HUES64 (cell line): ENCODE results near the gene TMED1.
A peak's percentile ranks its signal among the peaks of the same experiment; 100 is the strongest.
"Not testable (repeated sequence)": the region's sequence is repeated elsewhere in the genome, so short reads cannot be mapped to it uniquely, and the experiment has no call there.

Source experiments
- H3K27ac ChIP-seq: 2 replicates; pipeline ENCODE4 v1.7.0; 2013; ENCODE audit warnings: low read depth, low read length, inconsistent platforms
- H3K27me3 ChIP-seq: 2 replicates; pipeline ENCODE4 v1.6.1; 2013; ENCODE audit warnings: mild to moderate bottlenecking, low read length; ENCODE audit not compliant: insufficient read depth
- H3K36me3 ChIP-seq: 2 replicates; pipeline ENCODE4 v1.6.1; 2013; ENCODE audit warnings: mild to moderate bottlenecking, low read length; ENCODE audit not compliant: insufficient read depth
- H3K4me1 ChIP-seq: 2 replicates; pipeline ENCODE4 v1.6.1; 2013; ENCODE audit warnings: mild to moderate bottlenecking, low read length, moderate library complexity; ENCODE audit not compliant: insufficient read depth
- H3K4me3 ChIP-seq: 2 replicates; pipeline ENCODE4 v1.5.1; 2013; ENCODE audit warnings: mild to moderate bottlenecking, low read length, moderate library complexity
- H3K9ac ChIP-seq: 2 replicates; pipeline ENCODE4 v1.6.1; 2013; ENCODE audit warnings: mild to moderate bottlenecking, low read depth, low read length
- H3K9me3 ChIP-seq: 2 replicates; pipeline ENCODE4 v1.6.1; 2013; ENCODE audit warnings: low read depth, low read length; ENCODE audit not compliant: insufficient read depth
- WGBS: fragments of 150-250, 120-280 bp; methylation state at CpG from one replicate; pipeline ENCODE4 v1.1.7; 2013; ENCODE audit warnings: missing lambda C conversion rate; 5-methylcytosine and 5-hydroxymethylcytosine counted together

TMED1 gene

GRCh38 chr19:10839114-10840050 is 3.4 kb upstream of the TMED1 start:
- Histone ChIP-seq H3K4me3 (no peak overlapping the region), H3K27me3 (no peaks in the 10 kb centered on the region), H3K9ac (no peak overlapping the region), H3K27ac (no peak overlapping the region), H3K36me3 (no peaks in the 10 kb centered on the region), H3K4me1 (no peaks in the 10 kb centered on the region), H3K9me3 (peaks cover 12% of the 10 kb centered on the region; the same call in 1 of the 2 replicates)
- WGBS, result 91% methylated on average over 10 of the region's 10 CpGs

GRCh38 chr19:10838377-10838776 is 2.4 kb upstream of the TMED1 start:
- H3K4me1 ChIP-seq, result no peaks in the 10 kb centered on the region
- no peaks in the 10 kb centered on the region for H3K27me3 ChIP-seq
- WGBS, result 91% methylated on average over 11 of the region's 11 CpGs
- no peak overlapping the region for H3K9ac ChIP-seq
- H3K9me3 ChIP-seq, result peaks cover 12% of the 10 kb centered on the region; the same call in 1 of the 2 replicates
- H3K4me3 ChIP-seq, result no peak overlapping the region
- no peak overlapping the region for H3K27ac ChIP-seq
- peaks cover 8% of the 10 kb centered on the region for H3K36me3 ChIP-seq

- 94% methylated on average over 7 of the region's 7 CpGs for WGBS
- H3K4me3 ChIP-seq, result not testable (repeated sequence)
These were observed 1.6 kb upstream of the TMED1 start for GRCh38 chr19:10837649-10838048.

GRCh38 chr19:10836479-10837330 is 693 bp upstream of the TMED1 start:
- 45% methylated on average over 38 of the region's 38 CpGs for WGBS
- peak overlapping the region; percentile 71 for H3K4me3 ChIP-seq
- peak overlapping the region; percentile 98 for H3K27ac ChIP-seq
- peaks cover 25% of the 10 kb centered on the region for H3K36me3 ChIP-seq
- peak overlapping the region; percentile 93 for H3K9ac ChIP-seq
- no peaks in the 10 kb centered on the region for H3K27me3 ChIP-seq
- H3K9me3 ChIP-seq, result peaks cover 12% of the 10 kb centered on the region; the same call in 1 of the 2 replicates
- H3K4me1 ChIP-seq, result no peaks in the 10 kb centered on the region

More at GRCh38 chr19:10837649-10838048, 1.6 kb upstream of the TMED1 start:
- not testable (repeated sequence) for H3K9ac ChIP-seq, H3K27me3 ChIP-seq, H3K4me1 ChIP-seq, H3K27ac ChIP-seq
- Histone ChIP-seq H3K36me3 (peaks cover 15% of the 10 kb centered on the region), H3K9me3 (peaks cover 12% of the 10 kb centered on the region; the same call in 1 of the 2 replicates)

GRCh38 chr19:10835089-10835753 is 791 bp downstream of the TMED1 start:
- Histone ChIP-seq H3K36me3 (peaks cover 25% of the 10 kb centered on the region), H3K9me3 (peaks cover 12% of the 10 kb centered on the region; the same call in 1 of the 2 replicates), H3K4me3 (peak overlapping the region; percentile 46), H3K9ac (no peak overlapping the region), H3K4me1 (no peaks in the 10 kb centered on the region), H3K27me3 (no peaks in the 10 kb centered on the region), H3K27ac (peak overlapping the region; percentile 11; the same call in 1 of the 2 replicates)
- WGBS, result 62% methylated on average over 32 of the region's 32 CpGs

GRCh38 chr19:10832939-10833296 is 3.1 kb downstream of the TMED1 start:
- Histone ChIP-seq H3K9ac (no peak overlapping the region), H3K9me3 (peaks cover 8% of the 10 kb centered on the region; the same call in 1 of the 2 replicates), H3K27me3 (no peaks in the 10 kb centered on the region), H3K27ac (no peak overlapping the region), H3K4me1 (no peaks in the 10 kb centered on the region), H3K36me3 (peaks cover 36% of the 10 kb centered on the region), H3K4me3 (no peak overlapping the region)
- 95% methylated on average over 20 of the region's 20 CpGs for WGBS

GRCh38 chr19:10831987-10832938 is 3.7 kb downstream of the TMED1 start:
- no peaks in the 10 kb centered on the region for H3K4me1 ChIP-seq
- no peak overlapping the region for H3K9ac ChIP-seq
- H3K4me3 ChIP-seq, result no peak overlapping the region
- H3K36me3 ChIP-seq, result peaks cover 36% of the 10 kb centered on the region
- WGBS, result 95% methylated on average over 28 of the region's 28 CpGs
- H3K27ac ChIP-seq, result no peak overlapping the region
- peaks cover 8% of the 10 kb centered on the region; the same call in 1 of the 2 replicates for H3K9me3 ChIP-seq
- no peaks in the 10 kb centered on the region for H3K27me3 ChIP-seq

GRCh38 chr19:10830931-10831779 is 4.9 kb downstream of the TMED1 start:
- Histone ChIP-seq H3K36me3 (peaks cover 46% of the 10 kb centered on the region), H3K27me3 (no peaks in the 10 kb centered on the region), H3K4me1 (no peaks in the 10 kb centered on the region), H3K4me3 (no peak overlapping the region), H3K9ac (no peak overlapping the region), H3K9me3 (no peaks in the 10 kb centered on the region), H3K27ac (no peak overlapping the region)
- WGBS, result 88% methylated on average over 31 of the region's 33 CpGs

GRCh38 chr19:10830370-10830769 is 5.6 kb downstream of the TMED1 start:
- Histone ChIP-seq H3K9me3 (no peaks in the 10 kb centered on the region), H3K9ac (no peak overlapping the region), H3K27ac (no peak overlapping the region), H3K4me1 (no peaks in the 10 kb centered on the region), H3K4me3 (no peak overlapping the region), H3K27me3 (no peaks in the 10 kb centered on the region), H3K36me3 (peaks cover 54% of the 10 kb centered on the region)
- 96% methylated on average over 7 of the region's 7 CpGs for WGBS
